ENCODE results near the gene RNF144B.

GRCh38 chr6:18392346-18392877 is 5.3 kb downstream of the RNF144B start:
- no peak for TF ChIP-seq CTCF (IDR thresholded peaks at IDR 0.05)
- no peak for TF ChIP-seq POLR2AphosphoS5 (IDR thresholded peaks at IDR 0.05)

Data from stomach (tissue), 4 donors.